Heart left ventricle (tissue), 16 donors: ENCODE results near the gene UGT2B11. TPM values are rescaled to one million over a fixed set of nuclear protein-coding genes. Genes with fewer than 3 reads are reported as not detected.
"Not testable (repeated sequence)": the region's sequence is repeated elsewhere in the genome, so short reads cannot be mapped to it uniquely, and the experiment has no call there.

Experiments
- ATAC-seq, 4 donors: fragments of 200-7000 bp; cut with Tn5 transposase; one replicate each; pipeline ENCODE4 v1.9.1; 2020 to 2022; ENCODE audit warnings: moderate library complexity in 4 of 4, mild to moderate bottlenecking in 3 of 4, moderate number of reproducible peaks in 1 of 4
- DNase-seq, 5 donors: peaks; one replicate each; pipeline ENCODE4 v3.0.0-alpha.2; 2020
- H3K27ac ChIP-seq, 12 donors: fragments of 200-600 bp; sonication (generic) in 4 of 12; one replicate each; pipeline versions ENCODE4 v1.5.0 to v1.8.0; 2016 to 2022; ENCODE audit warnings: mild to moderate bottlenecking in 2 of 12
- H3K27me3 ChIP-seq, 9 donors: fragments of 200-600 bp; sonication (generic) in 2 of 9; one replicate each; pipeline versions ENCODE4 v1.5.1 to v1.8.0; 2016 to 2022; ENCODE audit warnings: mild to moderate bottlenecking in 3 of 9
- H3K36me3 ChIP-seq, 9 donors: fragments of 200-600 bp; sonication (generic) in 2 of 9; one replicate each; pipeline versions ENCODE4 v1.5.0 to v1.8.0; 2018 to 2022; ENCODE audit warnings: mild to moderate bottlenecking in 2 of 9
- H3K4me1 ChIP-seq, 12 donors: fragments of 200-600 bp; sonication (generic) in 4 of 12; one replicate each; pipeline versions ENCODE4 v1.5.0 to v1.8.0; 2016 to 2022; ENCODE audit warnings: mild to moderate bottlenecking in 3 of 12
- H3K4me3 ChIP-seq, 12 donors: fragments of 200-600 bp; sonication (generic) in 4 of 12; one replicate each; pipeline versions ENCODE4 v1.5.0 to v1.8.0; 2017 to 2022; ENCODE audit warnings: mild to moderate bottlenecking in 9 of 12, moderate library complexity in 4 of 12
- H3K9me3 ChIP-seq, 12 donors: fragments of 200-600 bp; sonication (generic) in 4 of 12; one replicate each; pipeline versions ENCODE4 v1.5.0 to v1.8.0; 2016 to 2022; ENCODE audit warnings: mild to moderate bottlenecking in 1 of 12
- POLR2A ChIP-seq, 2 donors: fragments of 450-650 bp; IDR thresholded peaks; one replicate each; pipeline ENCODE4 v1.6.1; 2017; ENCODE audit warnings: antibody characterized with exemption in 2 of 2, mild to moderate bottlenecking in 2 of 2, moderate library complexity in 2 of 2
- WGBS, 4 donors: extraction: QIAGEN DNeasy Blood & Tissue Kit in 2 of 4; methylation state at CpG; one replicate each; pipeline versions ENCODE4 v1.1.5 to v1.1.7; 2013 to 2018; 5-methylcytosine and 5-hydroxymethylcytosine counted together
- intact Hi-C, 10 donors: fragments of 100-400 bp; cut with DNase I; formaldehyde crosslinking; loops; one replicate each; pipeline versions ENCODE4 v1.11.1 to v1.14.2; 2022
- polyA plus RNA-seq, 2 donors: library from polyadenylated mRNA; stranded (reverse); fragments of 200-250 nt; gene quantifications; one replicate each; pipeline ENCODE4 v1.2.3, GENCODE V29; 2013
- total RNA-seq, 9 donors: library from RNA; depleted of rRNA in 2 of 9; stranded (reverse); fragments of >200 nt in 2 of 9; fragmentation: NEBNext Ultra II Directional in 3 of 9; extraction: Animal tissue kit (Norgen Biotek cat#: 25700) in 3 of 9; gene quantifications; one replicate each; pipeline versions ENCODE4 v1.1.0 to v1.2.4, GENCODE V29; 2016 to 2023
- TF ChIP-seq, protein P1 (sequence below), 12 donors: fragments of 200-600 bp; sonication (generic) in 4 of 12; IDR thresholded peaks; one replicate each; pipeline versions ENCODE4 v1.5.0 to v1.8.0; 2018 to 2022; ENCODE audit warnings: antibody characterized with exemption in 12 of 12, mild to moderate bottlenecking in 5 of 12
- donor health status: ischemic (EF 13 %, LVEDD 7.1; RV severe dilation, severe dysfunction).
- donor health status: healthy with polysubstance abuse.
- donor health status: DM: no; HTN: yes; CAD: no.
- donor health status: DM: no; HTN: no; CAD: no.
- donor health status: ischemic (EF 25% LVEDD 6.9; RV normal size, moderate dysfunction).
- donor health status: ischemic (EF 25% LVEDD 5.7; RV mildly dilated, moderate dysfunction).
- donor health status: healthy.
- donor health status: DM: yes; HTN: yes; CAD: no.
- donor health status: ischemic (EF 35%, LVEDD 5.7; RV mildly dilated, moderate dysfunction).
- donor health status: nonischemic (EF 11% LVEDD 7.7; RV severe dilation, severe dysfunction).
- donor health status: DM: yes; HTN: yes; CAD: no.
- donor health status: PGD.
- donor health status: ischemic (EF 29% LVEDD 5.4; RV normal size, mild dysfunction).
- donor health status: nonischemic (EF 23%, LVEDD 6.1; RV moderate dilation, normal function).

UGT2B11 gene
- total and polyA plus RNA-seq, 11 donors = not detected

DNA sequence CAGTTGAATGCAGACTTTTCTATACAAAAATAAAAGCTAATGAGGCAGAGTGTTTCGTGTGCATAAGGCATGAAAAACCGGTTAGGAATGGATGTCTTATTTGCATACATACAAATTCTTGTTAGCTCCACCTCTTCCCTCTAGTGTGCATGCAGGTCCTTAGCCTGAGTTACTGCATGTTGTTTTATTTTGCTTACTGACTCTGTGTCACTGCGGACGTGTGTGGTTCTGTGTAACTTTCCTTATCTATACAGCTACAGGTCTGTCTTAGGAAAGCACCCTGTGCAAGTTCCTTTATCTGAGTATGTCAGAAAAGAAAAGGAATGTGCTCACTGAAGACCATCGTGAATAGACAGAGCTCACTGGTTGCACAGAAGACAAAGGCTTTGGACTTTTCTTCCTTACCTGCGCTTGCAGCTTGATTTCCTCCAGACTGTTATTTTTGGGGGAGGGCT is 35.8 kb downstream of the UGT2B11 start:
- intact Hi-C loops = loop anchor here in 2 of 10 donors (5.0 to 10.0 kb wide), 2 partner anchors 681 to 684 kb away; no protein-coding TSS in a partner anchor
- H3K36me3 ChIP-seq, H3K9me3 ChIP-seq, H3K4me1 ChIP-seq, H3K27ac ChIP-seq, ATAC-seq, H3K27me3 ChIP-seq, H3K4me3 ChIP-seq, DNase-seq: not testable (repeated sequence)
- WGBS, 4 donors = 34 to 43% (median 39%) methylated on average over 6 of the region's 6 CpGs

GRCh38 chr4:69170233-69171134 is 44.1 kb downstream of the UGT2B11 start:
- H3K36me3 ChIP-seq, H3K9me3 ChIP-seq, H3K27me3 ChIP-seq, ATAC-seq, H3K27ac ChIP-seq, H3K4me1 ChIP-seq, DNase-seq, H3K4me3 ChIP-seq: not testable (repeated sequence)
- WGBS, 4 donors = 23 to 40% (median 32%) methylated on average over 2 of the region's 2 CpGs
- intact Hi-C loops = loop anchor here in 3 of 10 donors (5.0 to 10.0 kb wide), 2 partner anchors 673 to 676 kb away; no protein-coding TSS in a partner anchor
- TF ChIP-seq, protein P1, sequence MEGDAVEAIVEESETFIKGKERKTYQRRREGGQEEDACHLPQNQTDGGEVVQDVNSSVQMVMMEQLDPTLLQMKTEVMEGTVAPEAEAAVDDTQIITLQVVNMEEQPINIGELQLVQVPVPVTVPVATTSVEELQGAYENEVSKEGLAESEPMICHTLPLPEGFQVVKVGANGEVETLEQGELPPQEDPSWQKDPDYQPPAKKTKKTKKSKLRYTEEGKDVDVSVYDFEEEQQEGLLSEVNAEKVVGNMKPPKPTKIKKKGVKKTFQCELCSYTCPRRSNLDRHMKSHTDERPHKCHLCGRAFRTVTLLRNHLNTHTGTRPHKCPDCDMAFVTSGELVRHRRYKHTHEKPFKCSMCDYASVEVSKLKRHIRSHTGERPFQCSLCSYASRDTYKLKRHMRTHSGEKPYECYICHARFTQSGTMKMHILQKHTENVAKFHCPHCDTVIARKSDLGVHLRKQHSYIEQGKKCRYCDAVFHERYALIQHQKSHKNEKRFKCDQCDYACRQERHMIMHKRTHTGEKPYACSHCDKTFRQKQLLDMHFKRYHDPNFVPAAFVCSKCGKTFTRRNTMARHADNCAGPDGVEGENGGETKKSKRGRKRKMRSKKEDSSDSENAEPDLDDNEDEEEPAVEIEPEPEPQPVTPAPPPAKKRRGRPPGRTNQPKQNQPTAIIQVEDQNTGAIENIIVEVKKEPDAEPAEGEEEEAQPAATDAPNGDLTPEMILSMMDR (IDR thresholded peaks at IDR 0.05) = peak; percentile 8 to 50 (median 33)

- H3K36me3 ChIP-seq, H3K27ac ChIP-seq, DNase-seq, H3K27me3 ChIP-seq, H3K4me1 ChIP-seq, ATAC-seq, H3K9me3 ChIP-seq, H3K4me3 ChIP-seq: not testable (repeated sequence)
- intact Hi-C loops = loop anchor here in 4 of 10 donors (5.0 kb wide), 2 partner anchors 667 to 672 kb away; no protein-coding TSS in a partner anchor
- 70 to 80% (median 76%) methylated on average over 4 of the region's 4 CpGs for WGBS, 4 donors
These were observed 45.4 kb downstream of the UGT2B11 start for GRCh38 chr4:69169171-69169570.

DNA sequence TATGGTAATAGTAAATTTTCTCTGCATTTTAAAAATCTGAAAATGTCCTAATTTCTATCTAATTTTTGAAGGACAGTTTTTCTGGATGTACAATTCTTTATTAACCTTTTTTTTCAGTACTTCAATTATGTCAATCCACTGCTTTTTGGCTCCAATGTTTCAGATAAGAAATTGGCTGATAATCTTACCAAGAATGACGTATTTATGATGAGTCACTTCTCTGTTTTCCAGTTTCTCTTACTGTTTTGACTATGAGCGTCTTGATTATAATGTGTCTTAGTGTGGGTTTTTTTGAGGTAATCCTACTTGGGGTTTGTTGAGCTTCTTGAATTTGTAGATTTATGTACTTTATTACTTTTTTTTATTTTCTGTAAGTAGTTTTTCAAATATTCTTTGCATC is 47.2 kb downstream of the UGT2B11 start:
- TF ChIP-seq POLR2A (IDR thresholded peaks at IDR 0.05) = no peak
- H3K9me3 ChIP-seq = no peaks in the 10 kb centered on the region
- no peaks in the 10 kb centered on the region for H3K4me1 ChIP-seq
- no peaks in the 10 kb centered on the region for H3K27me3 ChIP-seq
- intact Hi-C loops = loop anchor here in 4 of 10 donors (5.0 kb wide), 2 partner anchors 665 to 670 kb away; no protein-coding TSS in a partner anchor
- no peak for DNase-seq
- 56 to 67% (median 66%) methylated on average over 2 of the region's 2 CpGs for WGBS, 4 donors
- no peak overlapping the region for H3K4me3 ChIP-seq
- ATAC-seq = no peak
- no peak overlapping the region for H3K27ac ChIP-seq
- H3K36me3 ChIP-seq = no peaks in the 10 kb centered on the region

DNA sequence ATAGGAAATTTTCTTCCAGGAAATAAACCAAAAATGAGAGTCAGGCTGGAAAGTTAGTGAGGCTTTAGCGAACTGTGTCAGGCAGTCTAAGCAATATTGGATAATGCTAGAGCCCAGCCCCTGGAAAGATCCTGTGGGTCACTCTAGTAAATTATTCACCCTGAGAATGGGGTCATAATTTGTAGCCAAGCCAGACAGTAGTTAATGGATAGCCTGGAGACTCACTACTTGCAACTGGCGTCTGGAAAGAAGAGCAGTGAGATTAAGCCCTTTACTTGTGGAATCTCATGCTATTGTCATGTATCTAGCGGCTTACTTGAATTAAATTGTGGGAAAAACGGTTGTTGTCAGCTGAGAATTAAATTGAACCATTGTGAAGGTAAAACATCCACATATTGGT is 48.2 kb downstream of the UGT2B11 start:
- not testable (repeated sequence) for H3K27me3 ChIP-seq, H3K4me3 ChIP-seq, H3K36me3 ChIP-seq, DNase-seq, H3K27ac ChIP-seq, H3K9me3 ChIP-seq, ATAC-seq, H3K4me1 ChIP-seq
- intact Hi-C loops = loop anchor here in 4 of 10 donors (5.0 kb wide), 2 partner anchors 664 to 669 kb away; no protein-coding TSS in a partner anchor
- WGBS, 4 donors = 68 to 85% (median 76%) methylated on average over 4 of the region's 4 CpGs

- not testable (repeated sequence) for DNase-seq, ATAC-seq, H3K27me3 ChIP-seq, H3K36me3 ChIP-seq, H3K4me3 ChIP-seq, H3K9me3 ChIP-seq, H3K27ac ChIP-seq, H3K4me1 ChIP-seq
- WGBS, 4 donors = 81 to 100% (median 89%) methylated on average over 1 of the region's 1 CpG
- intact Hi-C loops = loop anchor here in 4 of 10 donors (5.0 kb wide), 2 partner anchors 663 to 668 kb away; no protein-coding TSS in a partner anchor
These were observed 48.8 kb downstream of the UGT2B11 start for GRCh38 chr4:69165707-69166106.
